ENCODE data around the gene INSYN1. TPM values are rescaled to one million over a fixed set of nuclear protein-coding genes. Genes with fewer than 3 reads are reported as not detected.

The INSYN1 gene
- total and polyA plus RNA-seq, 9 of the 15 experiments (the other 6 are each of a cell fraction or from before 2014, with no cell fraction given): not detected

DNA sequence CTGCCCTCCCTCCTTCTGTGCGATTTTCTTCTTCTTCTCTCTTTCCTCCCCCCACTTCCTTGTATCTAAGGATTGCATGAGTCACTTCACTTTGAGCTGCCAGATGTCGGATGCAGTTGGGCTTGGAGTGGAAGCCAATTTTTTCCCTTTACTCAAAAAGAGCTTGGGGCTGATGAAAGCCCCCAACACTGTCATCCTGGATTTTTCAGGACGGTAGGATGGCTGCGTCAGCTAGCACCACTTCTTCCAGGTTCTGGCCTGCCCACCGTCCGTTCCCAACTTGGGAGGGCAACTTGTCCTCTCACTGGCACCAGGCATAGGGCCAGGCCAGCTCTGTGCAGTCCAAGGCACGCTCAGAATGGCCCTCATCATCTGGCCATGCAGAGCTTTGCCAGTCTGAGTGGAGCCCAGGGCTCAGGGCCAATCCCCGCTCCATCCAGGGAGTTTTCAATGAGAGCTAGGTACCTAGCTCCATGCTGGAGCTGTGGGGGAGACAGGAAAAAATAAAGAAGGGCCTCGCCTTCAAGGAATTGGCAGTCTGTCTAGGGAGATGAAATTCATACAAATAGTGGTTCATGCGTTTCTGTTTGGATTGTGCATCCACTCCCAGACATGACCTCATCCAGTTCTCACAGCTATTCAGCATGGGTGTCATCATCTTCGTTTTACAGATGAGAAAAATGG, 47.7 kb upstream of the INSYN1 start:
- POLR2A ChIA-PET: interaction anchor here (0.6 to 1.2 kb wide), 3 partner anchors 9 to 42 kb away, joined by 3 to 5 read pairs (median 3); no protein-coding TSS in a partner anchor
- CTCF ChIA-PET (ENCODE audit: low intra/inter-chr PET ratio): no interaction called here
- peaks cover 15% of the 10 kb centered on the region for H4K20me1 ChIP-seq (replicated peaks; ENCODE audit: control insufficient read depth, insufficient read depth, low read length)

More for the DNA sequence above, 47.7 kb upstream of the INSYN1 start:
- H3K4me2 ChIP-seq (ENCODE audit: insufficient read depth, low read length): no peak overlapping the region
- DNase-seq (ENCODE audit: extremely low read depth in 1 of 4, low spot score in 3 of 4) (peak in 1 of 4 experiments; percentile 6), FAIRE-seq (no peak), ATAC-seq (no peak)
- TF ChIP-seq ATF3 (IDR thresholded peaks at IDR 0.05) (0 out of 2 replicates have a peak, but pooled peaks have one; percentile 7), ATF3 (CRISPR knock-in tag; conservative IDR thresholded peaks at IDR 0.05) (no peak), MCM5 (IDR thresholded peaks at IDR 0.05; ENCODE audit: low read depth) (no peak), VEZF1 (CRISPR knock-in tag; IDR thresholded peaks at IDR 0.05) (peak; percentile 68), FOSL1 (tag; conservative IDR thresholded peaks at IDR 0.05) (peak; percentile 68), JUND (IDR thresholded peaks at IDR 0.05; ENCODE audit: borderline replicate concordance, low read depth, low read length) (peak; percentile 22; the same call in 1 of the 2 replicates), JUND (tag; IDR thresholded peaks at IDR 0.05; ENCODE audit: borderline replicate concordance, low read depth, low read length) (no peak)
- TF ChIP-seq, protein P1, sequence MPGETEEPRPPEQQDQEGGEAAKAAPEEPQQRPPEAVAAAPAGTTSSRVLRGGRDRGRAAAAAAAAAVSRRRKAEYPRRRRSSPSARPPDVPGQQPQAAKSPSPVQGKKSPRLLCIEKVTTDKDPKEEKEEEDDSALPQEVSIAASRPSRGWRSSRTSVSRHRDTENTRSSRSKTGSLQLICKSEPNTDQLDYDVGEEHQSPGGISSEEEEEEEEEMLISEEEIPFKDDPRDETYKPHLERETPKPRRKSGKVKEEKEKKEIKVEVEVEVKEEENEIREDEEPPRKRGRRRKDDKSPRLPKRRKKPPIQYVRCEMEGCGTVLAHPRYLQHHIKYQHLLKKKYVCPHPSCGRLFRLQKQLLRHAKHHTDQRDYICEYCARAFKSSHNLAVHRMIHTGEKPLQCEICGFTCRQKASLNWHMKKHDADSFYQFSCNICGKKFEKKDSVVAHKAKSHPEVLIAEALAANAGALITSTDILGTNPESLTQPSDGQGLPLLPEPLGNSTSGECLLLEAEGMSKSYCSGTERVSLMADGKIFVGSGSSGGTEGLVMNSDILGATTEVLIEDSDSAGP (CRISPR knock-in tag; IDR thresholded peaks at IDR 0.05): no peak
- H3K27ac ChIP-seq (ENCODE audit: extremely low read depth, low read depth, low read length): no peak overlapping the region
- intact Hi-C loops (cut with micrococcal nuclease) (no loop called here), in situ Hi-C loops (cut with MboI) (no loop called here)
- H3K4me1 ChIP-seq (replicated peaks in 1 of 2; ENCODE audit: control insufficient read depth in 2 of 2, insufficient read depth in 2 of 2, low read length in 2 of 2): no peaks in the 10 kb centered on the region; a peak in 1 of 5 replicates
- no peak overlapping the region for H3K9ac ChIP-seq (ENCODE audit: insufficient read depth in 1 of 2, low read depth in 2 of 2, low read length in 2 of 2)
- H3K9me1 ChIP-seq (ENCODE audit: control insufficient read depth, insufficient read depth, low read length): no peaks in the 10 kb centered on the region
- 2% methylated on average over 11 of the region's 11 CpGs for WGBS (ENCODE audit: insufficient coverage, low coverage, missing lambda C conversion rate)
- no peak overlapping the region for H2AFZ ChIP-seq (ENCODE audit: low read depth, low read length)
- H3K9me3 ChIP-seq (replicated peaks; ENCODE audit: control insufficient read depth, insufficient read depth, low read depth, low read length): no peaks in the 10 kb centered on the region
- no TSS peak for BruUV-seq (replicated peaks)
- H3K27me3 ChIP-seq (ENCODE audit: control insufficient read depth in 2 of 2, insufficient read depth in 2 of 2, low read length in 2 of 2): peaks cover 8 to 79% of the 10 kb centered on the region in 2 experiments; a peak in 4 of 5 replicates
- no peaks in the 10 kb centered on the region for H3K36me3 ChIP-seq (ENCODE audit: control insufficient read depth, insufficient read depth, low read length)
- H3K4me3 ChIP-seq: no peak overlapping the region
- H3K79me2 ChIP-seq (ENCODE audit: control insufficient read depth, insufficient read depth, low read length): no peaks in the 10 kb centered on the region

All from K562 (cell line).